Heart left ventricle (tissue), 16 donors: ENCODE data around the gene HDAC4. TPM values are rescaled to one million over a fixed set of nuclear protein-coding genes. Genes with fewer than 3 reads are reported as not detected.

Source experiments
- ATAC-seq, 4 donors: fragments of 200-7000 bp; cut with Tn5 transposase; one replicate each; pipeline ENCODE4 v1.9.1; 2020 to 2022; ENCODE audit warnings: moderate library complexity in 4 of 4, mild to moderate bottlenecking in 3 of 4, moderate number of reproducible peaks in 1 of 4
- DNase-seq, 5 donors: peaks; one replicate each; pipeline ENCODE4 v3.0.0-alpha.2; 2020
- H3K27ac ChIP-seq, 12 donors: fragments of 200-600 bp; sonication (generic) in 4 of 12; one replicate each; pipeline versions ENCODE4 v1.5.0 to v1.8.0; 2016 to 2022; ENCODE audit warnings: mild to moderate bottlenecking in 2 of 12
- H3K27me3 ChIP-seq, 9 donors: fragments of 200-600 bp; sonication (generic) in 2 of 9; one replicate each; pipeline versions ENCODE4 v1.5.1 to v1.8.0; 2016 to 2022; ENCODE audit warnings: mild to moderate bottlenecking in 3 of 9
- H3K36me3 ChIP-seq, 9 donors: fragments of 200-600 bp; sonication (generic) in 2 of 9; one replicate each; pipeline versions ENCODE4 v1.5.0 to v1.8.0; 2018 to 2022; ENCODE audit warnings: mild to moderate bottlenecking in 2 of 9
- H3K4me1 ChIP-seq, 12 donors: fragments of 200-600 bp; sonication (generic) in 4 of 12; one replicate each; pipeline versions ENCODE4 v1.5.0 to v1.8.0; 2016 to 2022; ENCODE audit warnings: mild to moderate bottlenecking in 3 of 12
- H3K4me3 ChIP-seq, 12 donors: fragments of 200-600 bp; sonication (generic) in 4 of 12; one replicate each; pipeline versions ENCODE4 v1.5.0 to v1.8.0; 2017 to 2022; ENCODE audit warnings: mild to moderate bottlenecking in 9 of 12, moderate library complexity in 4 of 12
- H3K9me3 ChIP-seq, 12 donors: fragments of 200-600 bp; sonication (generic) in 4 of 12; one replicate each; pipeline versions ENCODE4 v1.5.0 to v1.8.0; 2016 to 2022; ENCODE audit warnings: mild to moderate bottlenecking in 1 of 12
- CTCF ChIP-seq, 12 donors: fragments of 200-600 bp; sonication (generic) in 4 of 12; IDR thresholded peaks; one replicate each; pipeline versions ENCODE4 v1.5.0 to v1.8.0; 2018 to 2022; ENCODE audit warnings: antibody characterized with exemption in 12 of 12, mild to moderate bottlenecking in 5 of 12
- POLR2A ChIP-seq, 2 donors: fragments of 450-650 bp; IDR thresholded peaks; one replicate each; pipeline ENCODE4 v1.6.1; 2017; ENCODE audit warnings: antibody characterized with exemption in 2 of 2, mild to moderate bottlenecking in 2 of 2, moderate library complexity in 2 of 2
- WGBS, 4 donors: extraction: QIAGEN DNeasy Blood & Tissue Kit in 2 of 4; methylation state at CpG; one replicate each; pipeline versions ENCODE4 v1.1.5 to v1.1.7; 2013 to 2018; 5-methylcytosine and 5-hydroxymethylcytosine counted together
- intact Hi-C, 10 donors: fragments of 100-400 bp; cut with DNase I; formaldehyde crosslinking; loops; one replicate each; pipeline versions ENCODE4 v1.11.1 to v1.14.2; 2022
- polyA plus RNA-seq, 2 donors: library from polyadenylated mRNA; stranded (reverse); fragments of 200-250 nt; gene quantifications; one replicate each; pipeline ENCODE4 v1.2.3, GENCODE V29; 2013
- total RNA-seq, 9 donors: library from RNA; depleted of rRNA in 2 of 9; stranded (reverse); fragments of >200 nt in 2 of 9; fragmentation: NEBNext Ultra II Directional in 3 of 9; extraction: Animal tissue kit (Norgen Biotek cat#: 25700) in 3 of 9; gene quantifications; one replicate each; pipeline versions ENCODE4 v1.1.0 to v1.2.4, GENCODE V29; 2016 to 2023
- donor health status: ischemic (EF 13 %, LVEDD 7.1; RV severe dilation, severe dysfunction).
- donor health status: healthy with polysubstance abuse.
- donor health status: DM: no; HTN: yes; CAD: no.
- donor health status: DM: no; HTN: no; CAD: no.
- donor health status: ischemic (EF 25% LVEDD 6.9; RV normal size, moderate dysfunction).
- donor health status: ischemic (EF 25% LVEDD 5.7; RV mildly dilated, moderate dysfunction).
- donor health status: healthy.
- donor health status: DM: yes; HTN: yes; CAD: no.
- donor health status: ischemic (EF 35%, LVEDD 5.7; RV mildly dilated, moderate dysfunction).
- donor health status: nonischemic (EF 11% LVEDD 7.7; RV severe dilation, severe dysfunction).
- donor health status: DM: yes; HTN: yes; CAD: no.
- donor health status: PGD.
- donor health status: ischemic (EF 29% LVEDD 5.4; RV normal size, mild dysfunction).
- donor health status: nonischemic (EF 23%, LVEDD 6.1; RV moderate dilation, normal function).

HDAC4 gene
- total and polyA plus RNA-seq, 11 donors = 13.9 to 37.6 (median 27.5) TPM

GRCh38 chr2:239253264-239253663, 147.6 kb downstream of the HDAC4 start:
- ATAC-seq (no peak), DNase-seq (no peak)
- H3K4me3 ChIP-seq = peak overlapping the region in 2 of 12 donors; percentile 19 to 29
- peaks cover 0 to 12% (median 7%) of the 10 kb centered on the region in 12 donors for H3K9me3 ChIP-seq
- peak overlapping the region in 10 of 12 donors; percentile 58 to 90 (median 82) for H3K27ac ChIP-seq
- intact Hi-C loops = loop anchor here in 2 of 10 donors (5.0 to 10.0 kb wide), 2 partner anchors 54 to 142 kb away; no protein-coding TSS in a partner anchor
- peaks cover 3 to 98% (median 45%) of the 10 kb centered on the region in 12 donors for H3K4me1 ChIP-seq
- 69 to 82% (median 74%) methylated on average over 7 of the region's 7 CpGs for WGBS, 4 donors
- no peak for TF ChIP-seq POLR2A (IDR thresholded peaks at IDR 0.05)
- TF ChIP-seq CTCF (IDR thresholded peaks at IDR 0.05) = no peak
- H3K36me3 ChIP-seq = no peaks in the 10 kb centered on the region
- no peaks in the 10 kb centered on the region for H3K27me3 ChIP-seq

- Histone ChIP-seq H3K4me1 (peaks cover 3 to 93% (median 45%) of the 10 kb centered on the region in 12 donors), H3K4me3 (peak overlapping the region in 3 of 12 donors; percentile 19 to 29 (median 22)), H3K9me3 (peaks cover 0 to 7% (median 4%) of the 10 kb centered on the region in 12 donors), H3K27ac (peak overlapping the region in 11 of 12 donors; percentile 58 to 90 (median 81)), H3K36me3 (no peaks in the 10 kb centered on the region), H3K27me3 (no peaks in the 10 kb centered on the region)
- ATAC-seq = peak; percentile 73 to 75 (median 74)
- DNase-seq = peak; percentile 72 to 90 (median 83)
- intact Hi-C loops = loop anchor here in 2 of 10 donors (5.0 to 10.0 kb wide), 2 partner anchors 54 to 142 kb away; no protein-coding TSS in a partner anchor
- 18 to 36% (median 20%) methylated on average over 19 of the region's 19 CpGs for WGBS, 4 donors
- TF ChIP-seq POLR2A (IDR thresholded peaks at IDR 0.05) = no peak
These were observed 148.0 kb downstream of the HDAC4 start for GRCh38 chr2:239252801-239253200.

- H3K27ac ChIP-seq = peak overlapping the region; percentile 58 to 90 (median 80)
- peak overlapping the region in 3 of 12 donors; percentile 19 to 29 (median 22) for H3K4me3 ChIP-seq
- peaks cover 3 to 89% (median 44%) of the 10 kb centered on the region in 12 donors for H3K4me1 ChIP-seq
- DNase-seq (no peak), ATAC-seq (no peak)
- intact Hi-C loops = loop anchor here in 2 of 10 donors (5.0 to 10.0 kb wide), 2 partner anchors 55 to 142 kb away; no protein-coding TSS in a partner anchor
- 57 to 73% (median 71%) methylated on average over 8 of the region's 8 CpGs for WGBS, 4 donors
- TF ChIP-seq CTCF (IDR thresholded peaks at IDR 0.05) (no peak), POLR2A (IDR thresholded peaks at IDR 0.05) (no peak)
- H3K9me3 ChIP-seq = peaks cover 0 to 3% (median 0%) of the 10 kb centered on the region in 12 donors
- H3K27me3 ChIP-seq = no peaks in the 10 kb centered on the region
- H3K36me3 ChIP-seq = no peaks in the 10 kb centered on the region
These were observed 148.4 kb downstream of the HDAC4 start for GRCh38 chr2:239252393-239252792.

- Histone ChIP-seq H3K4me1 (peaks cover 3 to 85% (median 42%) of the 10 kb centered on the region in 12 donors), H3K4me3 (no peak overlapping the region)
These were observed 148.8 kb downstream of the HDAC4 start for GRCh38 chr2:239251971-239252370.

More at GRCh38 chr2:239251971-239252370, 148.8 kb downstream of the HDAC4 start:
- H3K27me3 ChIP-seq = no peaks in the 10 kb centered on the region
- DNase-seq (no peak), ATAC-seq (peak; percentile 24 to 44 (median 41))
- no peaks in the 10 kb centered on the region for H3K36me3 ChIP-seq
- intact Hi-C loops = loop anchor here in 2 of 10 donors (5.0 to 10.0 kb wide), 2 partner anchors 55 to 143 kb away; no protein-coding TSS in a partner anchor
- TF ChIP-seq POLR2A (IDR thresholded peaks at IDR 0.05) (peak in 1 of 2 donors; percentile 17), CTCF (IDR thresholded peaks at IDR 0.05) (peak in 1 of 12 donors; percentile 24)
- H3K27ac ChIP-seq = peak overlapping the region; percentile 58 to 90 (median 80)
- WGBS, 4 donors = 38 to 57% (median 55%) methylated on average over 8 to 9 of the region's 9 CpGs
- H3K9me3 ChIP-seq = no peaks in the 10 kb centered on the region
